Neuron (in vitro differentiated cells): Measurements from ENCODE around the gene IFT52.

Experiments used
- H2AFZ ChIP-seq: one replicate; pipeline ENCODE4 v1.6.1; 2013; ENCODE audit warnings: low read depth, mild to moderate bottlenecking, inconsistent platforms, low read length, moderate library complexity
- H3K27me3 ChIP-seq: one replicate; pipeline ENCODE4 v1.6.1; 2013; ENCODE audit warnings: low read length; ENCODE audit not compliant: insufficient read depth
- H3K36me3 ChIP-seq: one replicate; pipeline ENCODE4 v1.6.1; 2013; ENCODE audit warnings: low read length; ENCODE audit not compliant: insufficient read depth
- H3K4me1 ChIP-seq: one replicate; pipeline ENCODE4 v1.6.1; 2013; ENCODE audit warnings: low read length; ENCODE audit not compliant: insufficient read depth
- H3K4me3 ChIP-seq: 2 replicates; pipeline ENCODE4 v1.5.1; 2013; ENCODE audit warnings: mild to moderate bottlenecking, low read length, moderate library complexity
- H3K9me3 ChIP-seq: one replicate; pipeline ENCODE4 v1.6.1; 2013; ENCODE audit warnings: low read length

Gene IFT52

DNA sequence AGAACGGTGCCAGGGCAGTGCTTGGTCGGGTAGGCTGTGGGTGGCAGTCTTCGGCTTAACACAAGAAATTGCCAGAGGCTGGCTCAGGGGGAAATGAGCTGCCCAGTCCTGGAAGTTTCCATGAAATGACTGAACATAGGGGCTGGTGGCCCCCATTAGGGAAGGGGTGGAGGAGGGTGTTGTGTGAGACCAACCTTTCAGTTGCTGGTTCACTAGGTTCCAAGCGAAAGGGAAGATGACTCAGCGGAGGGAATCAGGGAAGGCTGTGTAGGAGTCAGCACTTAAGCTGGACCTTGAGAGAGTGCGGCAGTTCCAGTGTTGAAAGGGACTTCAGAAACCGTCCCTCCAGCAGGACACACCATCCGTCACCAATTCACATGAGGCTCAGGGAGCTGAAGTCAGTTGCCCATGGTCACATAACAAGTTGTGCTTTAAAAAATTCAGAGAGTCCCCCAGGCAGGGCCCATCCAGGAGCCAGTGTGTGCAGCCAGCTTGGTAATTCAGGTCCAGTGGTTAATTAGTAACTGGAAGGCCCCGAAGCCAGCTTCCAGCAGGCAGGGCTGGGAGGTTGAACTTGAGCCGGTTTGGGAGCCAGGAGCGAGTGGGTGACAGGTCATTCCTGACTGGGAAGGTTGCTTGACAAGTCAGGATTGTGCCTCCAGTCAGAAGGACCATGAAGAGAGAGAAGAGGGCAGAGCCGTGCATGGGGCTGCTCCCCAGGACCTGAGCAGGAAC lies 32.2 kb upstream of the IFT52 start, which contains the start of gene SGK2:
Gene SGK2 (plus strand): TSS at position 616 of the 735 bp plus-strand sequence. CDS start 7,469 bp downstream, outside the sequence.
- Histone ChIP-seq H3K4me1 (no peaks in the 10 kb centered on the region), H3K27me3 (no peaks in the 10 kb centered on the region), H3K4me3 (no peak within 1 kb of the TSS), H3K9me3 (no peaks in the 10 kb centered on the region), H3K36me3 (no peaks in the 10 kb centered on the region), H2AFZ (no peak within 1 kb of the TSS)

DNA sequence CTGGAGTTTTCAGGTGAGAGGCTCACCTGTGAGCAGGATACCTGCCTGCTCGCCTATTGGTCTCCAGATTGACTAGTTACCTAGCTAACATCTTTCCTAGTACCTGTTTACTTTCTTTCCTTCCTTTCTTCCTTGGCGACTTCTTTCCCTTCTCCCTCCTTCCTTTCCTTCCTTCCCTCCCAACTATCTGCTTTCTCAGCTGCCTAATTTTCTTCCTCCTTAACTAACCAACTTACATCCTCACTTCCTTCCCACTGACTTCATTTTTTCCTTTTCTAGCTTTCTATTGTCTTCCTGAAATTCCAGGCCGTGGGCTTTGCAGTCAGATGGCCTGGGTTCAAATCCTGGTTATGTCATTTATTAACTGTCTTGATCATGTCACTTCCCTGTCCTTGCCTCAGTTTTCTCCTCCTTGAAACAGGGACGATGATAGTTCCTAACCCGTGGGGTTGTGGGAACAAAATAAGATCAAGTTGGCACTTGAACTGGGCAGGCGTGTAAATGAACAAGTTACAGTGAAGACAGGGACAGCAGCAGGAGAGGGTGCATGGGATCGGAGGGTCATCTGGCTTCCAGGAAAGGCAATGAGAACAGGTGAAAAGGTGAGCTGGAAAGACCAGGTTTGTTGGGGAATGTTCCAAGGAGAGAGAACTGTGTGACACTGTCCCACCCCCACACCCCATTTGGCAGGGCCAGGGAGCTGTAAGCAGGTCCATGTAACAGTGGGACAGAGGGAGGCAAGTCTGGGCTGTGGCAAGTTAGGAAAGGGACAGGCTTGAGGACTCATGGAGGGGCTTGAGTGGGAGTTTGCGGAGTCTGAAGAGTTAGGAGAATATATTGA lies 31.4 kb upstream of the IFT52 start:
- Histone ChIP-seq H2AFZ (no peak overlapping the region), H3K9me3 (no peaks in the 10 kb centered on the region), H3K27me3 (no peaks in the 10 kb centered on the region), H3K4me1 (no peaks in the 10 kb centered on the region), H3K4me3 (no peak overlapping the region), H3K36me3 (no peaks in the 10 kb centered on the region)

DNA sequence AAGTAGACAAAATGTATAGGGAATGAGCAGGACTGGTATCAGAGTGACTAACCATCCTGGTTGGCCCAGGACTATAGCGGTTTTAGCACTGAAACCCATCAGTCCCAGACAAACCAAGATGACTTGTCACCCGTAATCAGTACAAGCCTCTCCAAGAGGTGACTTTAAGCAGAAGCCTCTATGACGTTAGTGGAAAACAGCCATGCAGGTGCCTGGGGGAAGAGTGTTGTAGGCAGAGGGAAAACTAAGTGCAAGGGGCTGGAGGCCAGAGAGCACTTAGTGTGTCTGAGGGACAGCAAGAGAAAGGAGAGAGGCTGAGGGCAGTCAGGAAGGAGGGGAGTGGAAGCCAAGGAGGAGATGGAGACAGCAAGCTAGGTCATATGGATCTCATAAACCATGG lies 29.8 kb upstream of the IFT52 start:
- Histone ChIP-seq H3K27me3 (no peaks in the 10 kb centered on the region), H3K4me3 (no peak overlapping the region), H3K4me1 (no peaks in the 10 kb centered on the region), H2AFZ (no peak overlapping the region), H3K36me3 (no peaks in the 10 kb centered on the region), H3K9me3 (no peaks in the 10 kb centered on the region)

DNA sequence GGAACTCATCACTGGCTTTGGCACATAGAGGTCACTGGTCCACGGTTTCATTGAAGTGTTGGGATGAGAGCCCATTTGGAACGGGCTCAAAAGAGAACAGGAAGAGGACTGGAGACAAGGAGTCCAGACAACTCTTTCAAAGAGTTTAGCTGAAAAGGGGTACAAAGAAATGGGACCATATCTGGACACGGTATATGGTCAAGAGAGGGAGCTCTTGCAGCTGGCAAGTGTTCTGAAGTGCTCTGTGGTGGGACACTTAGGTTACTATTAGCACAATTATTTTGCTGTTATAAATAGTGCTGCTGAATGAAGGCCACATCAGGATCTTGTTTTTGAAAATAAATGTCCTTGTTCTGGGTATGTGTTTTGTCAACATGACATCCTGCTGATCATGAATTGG lies 27.3 kb upstream of the IFT52 start:
- H2AFZ ChIP-seq = no peak overlapping the region
- H3K4me1 ChIP-seq = no peaks in the 10 kb centered on the region
- no peaks in the 10 kb centered on the region for H3K9me3 ChIP-seq
- no peak overlapping the region for H3K4me3 ChIP-seq
- H3K36me3 ChIP-seq = no peaks in the 10 kb centered on the region
- peaks cover 4% of the 10 kb centered on the region for H3K27me3 ChIP-seq

DNA sequence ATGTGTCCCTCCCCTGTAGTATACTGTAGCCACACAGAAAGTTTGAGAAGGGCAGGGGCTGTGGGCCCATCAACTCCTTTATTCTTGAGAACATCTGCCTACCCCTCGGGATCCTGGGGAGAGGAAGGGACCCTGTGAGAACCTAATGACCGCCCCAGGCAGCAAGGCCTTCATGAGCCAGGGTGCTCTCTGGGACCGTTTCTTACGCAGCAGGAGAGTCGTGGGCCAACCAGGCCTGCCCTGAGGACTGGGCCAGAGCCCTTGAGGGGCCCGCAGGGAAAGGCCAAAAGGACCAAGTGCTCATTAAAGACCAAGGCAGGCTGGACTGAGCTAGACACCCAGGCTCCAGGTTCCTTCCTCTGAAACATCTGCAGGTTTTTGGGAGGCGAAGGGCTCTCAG lies 26.7 kb upstream of the IFT52 start:
- Histone ChIP-seq H3K4me1 (no peaks in the 10 kb centered on the region), H3K4me3 (no peak overlapping the region), H2AFZ (no peak overlapping the region), H3K27me3 (peaks cover 4% of the 10 kb centered on the region), H3K9me3 (no peaks in the 10 kb centered on the region), H3K36me3 (no peaks in the 10 kb centered on the region)

DNA sequence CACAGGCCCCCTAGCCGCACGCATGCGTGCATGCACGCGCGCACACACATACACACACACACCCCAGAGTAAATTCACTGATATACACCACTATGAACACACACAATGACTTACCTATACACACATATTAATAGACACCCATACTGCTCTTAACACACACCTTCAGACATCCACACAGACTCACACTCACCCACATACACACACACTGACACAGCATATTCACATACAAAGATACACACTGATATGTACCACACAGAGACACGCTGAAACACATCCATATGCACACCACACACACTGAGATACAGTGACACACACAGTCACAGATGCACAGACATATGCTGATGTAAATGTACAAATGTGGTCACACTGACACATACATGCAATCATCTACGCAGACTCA lies 26.3 kb upstream of the IFT52 start:
- Histone ChIP-seq H3K36me3 (no peaks in the 10 kb centered on the region), H3K4me3 (no peak overlapping the region), H2AFZ (no peak overlapping the region), H3K9me3 (no peaks in the 10 kb centered on the region), H3K27me3 (peaks cover 4% of the 10 kb centered on the region), H3K4me1 (no peaks in the 10 kb centered on the region)

DNA sequence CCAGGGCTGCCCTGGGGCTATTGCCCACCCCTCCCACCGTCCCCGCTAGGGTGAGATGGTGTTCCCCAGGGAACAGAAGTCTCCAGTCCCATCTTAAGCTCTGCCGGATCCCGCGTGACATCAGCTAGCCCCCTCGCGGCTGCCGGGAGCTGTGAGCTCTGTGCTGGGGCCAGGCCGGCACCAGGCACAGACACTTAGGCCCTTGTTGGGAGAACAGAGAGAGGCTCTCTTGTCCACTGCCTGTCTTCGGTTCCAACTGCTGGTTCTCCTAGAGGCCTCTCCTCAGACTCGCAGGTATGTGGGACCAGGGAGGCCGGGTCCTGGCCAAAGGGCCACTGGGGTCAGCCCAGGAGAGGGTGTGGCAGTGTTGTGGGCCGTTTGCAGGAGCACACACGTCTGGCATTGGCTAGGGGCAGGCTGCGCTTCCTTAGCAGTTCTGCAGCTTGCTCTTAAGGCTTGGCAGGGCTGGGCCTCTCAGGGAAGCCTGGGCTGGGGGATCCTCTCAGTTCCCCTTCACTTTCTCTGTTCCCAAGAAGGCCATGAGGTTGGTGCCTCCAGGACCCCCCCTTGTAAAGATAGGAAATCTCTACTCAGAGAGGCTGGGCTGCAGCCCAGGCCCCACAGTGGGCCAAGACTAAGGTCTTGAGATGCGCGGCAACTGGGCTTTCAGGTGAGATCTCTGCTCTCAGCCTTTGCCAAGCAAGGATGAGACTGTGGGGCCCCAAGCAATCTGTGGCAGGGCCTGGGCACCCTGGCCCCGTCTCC lies 25.6 kb upstream of the IFT52 start:
- H3K4me1 ChIP-seq = no peaks in the 10 kb centered on the region
- H3K4me3 ChIP-seq = no peak overlapping the region
- no peaks in the 10 kb centered on the region for H3K36me3 ChIP-seq
- peaks cover 4% of the 10 kb centered on the region for H3K27me3 ChIP-seq
- H2AFZ ChIP-seq = no peak overlapping the region
- H3K9me3 ChIP-seq = no peaks in the 10 kb centered on the region

DNA sequence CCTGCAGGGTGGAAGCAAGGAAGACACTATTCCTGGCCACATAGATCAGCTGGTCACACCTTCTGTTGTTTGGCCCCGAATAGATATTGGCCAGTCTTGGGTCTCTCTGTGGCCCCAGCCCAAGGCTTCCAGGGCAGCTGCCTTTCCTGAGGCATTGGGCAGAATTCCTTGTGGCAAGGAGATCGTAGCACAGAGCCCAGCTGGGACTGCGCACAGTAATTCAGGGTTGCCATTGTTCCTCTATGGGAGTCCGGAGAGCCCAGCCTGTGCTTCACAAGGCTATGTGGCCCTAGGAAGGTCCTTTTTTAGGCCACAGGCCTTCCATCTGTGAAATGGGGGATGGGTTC lies 25.0 kb upstream of the IFT52 start:
- Histone ChIP-seq H2AFZ (no peak overlapping the region), H3K27me3 (peaks cover 4% of the 10 kb centered on the region), H3K4me3 (no peak overlapping the region), H3K9me3 (no peaks in the 10 kb centered on the region), H3K4me1 (no peaks in the 10 kb centered on the region), H3K36me3 (no peaks in the 10 kb centered on the region)

DNA sequence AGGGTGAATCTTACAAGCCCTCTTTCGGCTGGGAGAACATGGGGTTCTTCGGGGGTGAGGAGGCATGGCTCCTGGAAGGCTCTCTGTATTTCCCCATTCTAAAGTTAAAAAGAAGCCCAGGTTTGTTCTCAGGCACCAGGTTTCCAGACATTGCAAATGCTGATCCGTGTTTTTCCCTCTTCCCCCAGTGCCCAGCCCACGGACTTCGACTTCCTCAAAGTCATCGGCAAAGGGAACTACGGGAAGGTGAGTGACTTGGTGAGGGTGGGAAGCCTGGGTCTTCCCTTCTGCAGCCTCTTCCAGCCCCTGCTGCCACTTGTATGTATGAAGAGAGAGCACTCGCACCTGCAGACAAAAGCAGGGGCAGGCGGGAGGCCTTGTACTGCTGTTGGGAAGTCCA lies 23.3 kb upstream of the IFT52 start:
- Histone ChIP-seq H3K4me3 (no peak overlapping the region), H2AFZ (no peak overlapping the region), H3K9me3 (no peaks in the 10 kb centered on the region), H3K36me3 (no peaks in the 10 kb centered on the region), H3K27me3 (peaks cover 4% of the 10 kb centered on the region), H3K4me1 (no peaks in the 10 kb centered on the region)

DNA sequence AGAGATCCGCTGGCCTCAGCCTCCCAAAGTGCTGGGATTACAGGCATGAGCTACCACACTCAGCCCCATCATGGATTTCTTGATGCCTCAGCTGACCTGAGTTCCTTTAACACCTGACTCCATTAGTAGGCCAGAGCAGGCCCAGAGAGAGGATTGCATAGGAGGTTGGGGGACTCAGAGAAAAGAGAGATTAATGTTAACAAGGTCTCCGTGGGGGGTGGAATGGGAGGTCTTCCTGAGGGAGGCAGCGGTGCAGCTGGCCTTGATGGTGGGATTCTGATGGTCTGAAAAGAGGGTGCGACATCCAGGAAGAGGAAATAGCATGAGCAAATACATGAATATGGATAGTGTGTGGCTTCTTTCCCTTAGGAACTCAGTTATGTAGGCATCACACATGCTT lies 22.0 kb upstream of the IFT52 start:
- Histone ChIP-seq H3K4me1 (no peaks in the 10 kb centered on the region), H2AFZ (no peak overlapping the region), H3K27me3 (peaks cover 4% of the 10 kb centered on the region), H3K9me3 (no peaks in the 10 kb centered on the region), H3K4me3 (no peak overlapping the region), H3K36me3 (no peaks in the 10 kb centered on the region)

DNA sequence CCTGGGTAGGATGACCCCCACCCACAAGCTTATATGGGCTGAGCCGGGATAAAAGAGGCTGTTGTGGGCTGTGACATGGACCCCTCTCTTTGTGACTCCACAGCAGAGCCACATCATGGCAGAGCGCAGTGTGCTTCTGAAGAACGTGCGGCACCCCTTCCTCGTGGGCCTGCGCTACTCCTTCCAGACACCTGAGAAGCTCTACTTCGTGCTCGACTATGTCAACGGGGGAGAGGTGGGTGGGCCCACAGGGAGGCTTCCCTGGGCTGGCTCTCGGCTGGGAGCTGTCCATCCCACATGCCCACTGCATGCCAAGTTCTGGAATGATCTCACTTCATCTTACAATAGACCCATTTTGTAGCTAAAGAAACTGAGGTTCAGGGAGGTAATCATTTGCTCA lies 21.5 kb upstream of the IFT52 start:
- Histone ChIP-seq H3K27me3 (peaks cover 4% of the 10 kb centered on the region), H2AFZ (no peak overlapping the region), H3K4me3 (no peak overlapping the region), H3K4me1 (peaks cover 3% of the 10 kb centered on the region), H3K36me3 (no peaks in the 10 kb centered on the region), H3K9me3 (no peaks in the 10 kb centered on the region)

DNA sequence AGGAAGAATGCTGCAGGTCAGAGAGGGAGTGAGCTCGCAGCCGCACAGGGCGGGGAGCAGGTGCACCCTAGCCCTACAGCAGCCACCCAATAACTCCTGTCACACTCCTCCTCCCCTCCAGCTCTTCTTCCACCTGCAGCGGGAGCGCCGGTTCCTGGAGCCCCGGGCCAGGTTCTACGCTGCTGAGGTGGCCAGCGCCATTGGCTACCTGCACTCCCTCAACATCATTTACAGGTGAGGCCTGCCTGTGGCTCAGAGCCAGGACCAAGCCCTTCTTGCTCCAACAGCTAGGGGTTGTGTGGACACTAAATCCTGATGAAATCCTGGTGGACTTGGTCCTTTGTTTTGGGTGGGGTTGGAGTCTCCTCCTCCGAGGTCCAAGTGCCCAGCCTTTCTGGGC lies 20.2 kb upstream of the IFT52 start:
- Histone ChIP-seq H3K36me3 (no peaks in the 10 kb centered on the region), H3K4me3 (no peak overlapping the region), H2AFZ (no peak overlapping the region), H3K27me3 (peaks cover 4% of the 10 kb centered on the region), H3K9me3 (no peaks in the 10 kb centered on the region), H3K4me1 (peaks cover 4% of the 10 kb centered on the region)

DNA sequence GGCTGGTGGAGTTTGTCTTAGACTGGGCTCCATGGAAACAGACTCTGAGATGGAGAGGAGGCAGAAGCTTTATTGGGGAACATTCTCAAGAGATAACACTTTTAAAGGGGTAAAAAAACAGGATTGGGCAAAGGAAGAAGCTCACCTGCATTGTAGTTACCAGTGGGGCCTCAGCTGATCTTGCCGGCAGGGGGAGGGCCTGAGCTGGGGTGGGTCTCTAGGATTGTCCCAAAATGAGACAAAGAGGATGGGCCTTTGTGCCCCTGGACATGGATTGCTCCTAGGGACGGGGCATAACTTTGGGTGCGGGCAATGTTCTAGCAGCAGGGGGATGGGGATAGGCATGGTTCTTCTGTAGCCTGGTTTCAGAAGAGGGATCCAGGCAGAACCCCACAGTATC lies 19.4 kb upstream of the IFT52 start:
- no peaks in the 10 kb centered on the region for H3K9me3 ChIP-seq
- no peak overlapping the region for H2AFZ ChIP-seq
- peaks cover 4% of the 10 kb centered on the region for H3K4me1 ChIP-seq
- peaks cover 4% of the 10 kb centered on the region for H3K27me3 ChIP-seq
- no peaks in the 10 kb centered on the region for H3K36me3 ChIP-seq
- H3K4me3 ChIP-seq = no peak overlapping the region
